Keratinocyte (primary cell): ENCODE results near the gene TTYH1. TPM values are rescaled to one million over a fixed set of nuclear protein-coding genes. Genes with fewer than 3 reads are reported as not detected.

ENCODE experiments used
- DNase-seq: peaks from one replicate; pipeline ENCODE4 v3.0.0-alpha.2; 2011; ENCODE audit warnings: low read depth, missing footprints, low spot score
- FAIRE-seq: peaks from 2 replicates; lab custom pipeline; 2011; peaks lifted over from hg19 to GRCh38; lab: Jason Lieb, UNC
- H2AFZ ChIP-seq: 2 replicates; pipeline ENCODE4 v1.6.0; 2012; ENCODE audit warnings: low read length, control low read depth, inconsistent platforms; ENCODE audit not compliant: control insufficient read depth
- H3K27ac ChIP-seq: 2 replicates; pipeline ENCODE4 v1.5.1; 2011; ENCODE audit warnings: low read length; ENCODE audit not compliant: control insufficient read depth, insufficient read depth
- H3K27me3 ChIP-seq: 3 replicates; pipeline ENCODE4 v1.6.0; 2011; ENCODE audit warnings: low read length; ENCODE audit not compliant: control insufficient read depth, insufficient read depth; ENCODE audit errors: extremely low read depth
- H3K36me3 ChIP-seq, 2 experiments: 2 replicates in 1 of 2; 3 replicates in 1 of 2; pipeline ENCODE4 v1.5.1; 2011; ENCODE audit warnings: low read length in 2 of 2, mild to moderate bottlenecking in 1 of 2; ENCODE audit not compliant: control insufficient read depth in 2 of 2, insufficient read depth in 2 of 2; ENCODE audit errors: extremely low read depth in 1 of 2
- H3K4me1 ChIP-seq: 3 replicates; pipeline ENCODE4 v1.5.1; 2011; ENCODE audit warnings: low read length; ENCODE audit not compliant: control insufficient read depth, insufficient read depth; ENCODE audit errors: extremely low read depth
- H3K4me2 ChIP-seq: 3 replicates; pipeline ENCODE4 v1.6.0; 2011; ENCODE audit warnings: low read depth, low read length; ENCODE audit not compliant: control insufficient read depth, insufficient read depth; ENCODE audit errors: extremely low read depth
- H3K4me3 ChIP-seq, 3 experiments: fragments of 200-600 bp in 1 of 3; sonication (generic) in 1 of 3; 2 replicates in 2 of 3; 3 replicates in 1 of 3; pipeline ENCODE4 v1.5.1; 2011 to 2016; ENCODE audit warnings: low read length in 3 of 3, mild to moderate bottlenecking in 3 of 3, control low read depth in 2 of 3, inconsistent platforms in 1 of 3, low read depth in 1 of 3, mixed read lengths in 1 of 3, mixed run types in 1 of 3, moderate library complexity in 1 of 3; ENCODE audit not compliant: control insufficient read depth in 2 of 3, insufficient read depth in 2 of 3; ENCODE audit errors: extremely low read depth in 1 of 3
- H3K79me2 ChIP-seq: 2 replicates; pipeline ENCODE4 v1.6.0; 2012; ENCODE audit warnings: low read length; ENCODE audit not compliant: control insufficient read depth, insufficient read depth
- H3K9ac ChIP-seq: 3 replicates; pipeline ENCODE4 v1.6.0; 2011; ENCODE audit warnings: low read length; ENCODE audit not compliant: control insufficient read depth, insufficient read depth; ENCODE audit errors: extremely low read depth
- H3K9me1 ChIP-seq: 3 replicates; pipeline ENCODE4 v1.6.0; 2011; ENCODE audit warnings: low read length; ENCODE audit not compliant: control insufficient read depth, insufficient read depth; ENCODE audit errors: extremely low read depth
- H3K9me3 ChIP-seq: 2 replicates; pipeline ENCODE4 v1.5.1; 2012; ENCODE audit warnings: low read depth, low read length; ENCODE audit not compliant: control insufficient read depth
- H4K20me1 ChIP-seq: 3 replicates; pipeline ENCODE4 v1.6.0; 2011; ENCODE audit warnings: low read length; ENCODE audit not compliant: control insufficient read depth, insufficient read depth; ENCODE audit errors: extremely low read depth
- EZH2 ChIP-seq: IDR thresholded peaks from one replicate; pipeline ENCODE4 v1.6.1; 2012; ENCODE audit warnings: inconsistent platforms, mild to moderate bottlenecking, low read length, moderate library complexity
- dilution Hi-C: fragments of 300-500 bp; cut with MboI; formaldehyde crosslinking; loops from one replicate; pipeline ENCODE4 v1.7.0; 2020; ENCODE audit warnings: low sequenced_read_pairs; ENCODE audit not compliant: extremely low pct_ligation_motif_present
- polyA plus RNA-seq, 5 experiments: library from polyadenylated mRNA; depleted of rRNA in 3 of 5; stranded (reverse) in 3 of 5; stranded (forward) in 1 of 5; unstranded in 1 of 5; fragments of >200 nt; gene quantifications; 1 replicate in 1 of 5; 2 replicates in 3 of 5; 3 replicates in 1 of 5; pipeline versions ENCODE4 v1.2.1 to v1.2.3, GENCODE V29; 2011 to 2012; ENCODE audit warnings: missing spikeins in 2 of 5, low read depth in 1 of 5, low replicate concordance in 1 of 5
- TF ChIP-seq, protein P1 (sequence below), 3 experiments: IDR thresholded peaks in 1 of 3; conservative IDR thresholded peaks in 1 of 3; optimal IDR thresholded peaks in 1 of 3; 2 replicates in 2 of 3; 3 replicates in 1 of 3; pipeline versions ENCODE3 to v1.5.1; 2011; ENCODE audit warnings: low read length in 3 of 3, mild to moderate bottlenecking in 3 of 3, moderate library complexity in 2 of 3, control low read depth in 1 of 3, inconsistent platforms in 1 of 3; ENCODE audit not compliant: insufficient read depth in 2 of 3; ENCODE audit errors: extremely low read depth in 1 of 3

Gene TTYH1
- polyA plus RNA-seq, 1 donor (not counting 4 experiments of a cell fraction or from before 2014, with no cell fraction given), result 0.13 TPM

DNA sequence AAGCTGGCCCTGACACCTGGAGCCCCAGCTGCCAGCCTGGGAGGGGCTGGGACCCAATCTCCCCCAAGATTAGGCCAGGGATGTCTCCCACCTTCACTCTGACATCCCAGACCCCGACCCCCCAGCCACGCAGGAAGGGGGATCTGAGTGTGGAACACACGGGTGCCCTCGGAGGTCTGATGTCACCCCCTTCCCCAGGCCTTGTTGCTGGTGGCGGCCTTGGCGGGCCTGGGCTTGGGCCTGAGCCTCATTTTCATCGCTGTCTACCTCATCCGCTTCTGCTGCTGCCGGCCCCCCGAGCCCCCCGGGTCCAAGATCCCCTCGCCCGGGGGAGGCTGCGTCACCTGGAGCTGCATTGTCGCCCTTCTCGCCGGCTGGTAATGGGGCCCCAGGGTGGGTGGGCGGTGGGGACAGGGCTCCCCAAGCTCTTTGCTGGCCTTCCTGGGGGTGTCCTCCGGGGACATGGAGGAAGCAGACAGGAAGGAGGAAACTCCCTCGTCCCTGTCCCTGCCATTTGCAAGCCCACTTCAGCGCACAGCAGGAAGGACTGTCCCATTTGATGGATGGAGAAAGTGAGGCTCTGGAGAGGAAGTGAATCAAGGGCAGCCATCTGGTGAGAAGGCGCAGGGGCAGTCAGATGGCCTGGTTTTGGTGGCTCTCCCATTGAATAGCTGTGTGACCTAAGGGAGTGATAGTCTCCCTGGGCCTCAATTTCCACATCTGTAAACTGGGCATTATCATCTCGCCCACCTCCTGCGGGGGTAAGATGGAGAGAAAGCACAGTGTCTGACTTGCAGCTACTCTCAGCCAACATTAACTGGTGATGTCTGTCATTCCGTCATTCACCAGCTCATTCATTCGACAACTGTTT, 3.9 kb downstream of the TTYH1 start:
- no peaks in the 10 kb centered on the region for H3K9me1 ChIP-seq
- H2AFZ ChIP-seq, result no peak overlapping the region
- H3K4me2 ChIP-seq, result no peak overlapping the region
- dilution Hi-C loops, result no loop called here
- peaks cover under 1% of the 10 kb centered on the region for H3K9me3 ChIP-seq
- FAIRE-seq (no peak), DNase-seq (no peak)
- peaks cover 56% of the 10 kb centered on the region for H3K27me3 ChIP-seq
- no peaks in the 10 kb centered on the region for H3K79me2 ChIP-seq
- no peak overlapping the region for H3K27ac ChIP-seq
- TF ChIP-seq, protein P1, sequence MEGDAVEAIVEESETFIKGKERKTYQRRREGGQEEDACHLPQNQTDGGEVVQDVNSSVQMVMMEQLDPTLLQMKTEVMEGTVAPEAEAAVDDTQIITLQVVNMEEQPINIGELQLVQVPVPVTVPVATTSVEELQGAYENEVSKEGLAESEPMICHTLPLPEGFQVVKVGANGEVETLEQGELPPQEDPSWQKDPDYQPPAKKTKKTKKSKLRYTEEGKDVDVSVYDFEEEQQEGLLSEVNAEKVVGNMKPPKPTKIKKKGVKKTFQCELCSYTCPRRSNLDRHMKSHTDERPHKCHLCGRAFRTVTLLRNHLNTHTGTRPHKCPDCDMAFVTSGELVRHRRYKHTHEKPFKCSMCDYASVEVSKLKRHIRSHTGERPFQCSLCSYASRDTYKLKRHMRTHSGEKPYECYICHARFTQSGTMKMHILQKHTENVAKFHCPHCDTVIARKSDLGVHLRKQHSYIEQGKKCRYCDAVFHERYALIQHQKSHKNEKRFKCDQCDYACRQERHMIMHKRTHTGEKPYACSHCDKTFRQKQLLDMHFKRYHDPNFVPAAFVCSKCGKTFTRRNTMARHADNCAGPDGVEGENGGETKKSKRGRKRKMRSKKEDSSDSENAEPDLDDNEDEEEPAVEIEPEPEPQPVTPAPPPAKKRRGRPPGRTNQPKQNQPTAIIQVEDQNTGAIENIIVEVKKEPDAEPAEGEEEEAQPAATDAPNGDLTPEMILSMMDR (optimal IDR thresholded peaks at IDR 0.05 in 1 of 3, IDR thresholded peaks at IDR 0.05 in 1 of 3, conservative IDR thresholded peaks at IDR 0.05 in 1 of 3; ENCODE audit: extremely low read depth in 1 of 3, insufficient read depth in 2 of 3, low read length in 3 of 3), result no peak
- TF ChIP-seq EZH2, result no peak
- no peak overlapping the region for H3K4me3 ChIP-seq
- H3K36me3 ChIP-seq, result no peaks in the 10 kb centered on the region
- H4K20me1 ChIP-seq, result no peaks in the 10 kb centered on the region
- no peaks in the 10 kb centered on the region for H3K4me1 ChIP-seq
- no peak overlapping the region for H3K9ac ChIP-seq

- dilution Hi-C loops, result no loop called here
- H3K4me3 ChIP-seq, result no peak overlapping the region
Measured at GRCh38 chr19:54420068-54420382, 4.8 kb downstream of the TTYH1 start.

More at GRCh38 chr19:54420068-54420382, 4.8 kb downstream of the TTYH1 start:
- FAIRE-seq (no peak), DNase-seq (no peak)
- Histone ChIP-seq H3K9me1 (no peaks in the 10 kb centered on the region), H3K27ac (no peak overlapping the region), H3K9ac (no peak overlapping the region), H3K79me2 (no peaks in the 10 kb centered on the region), H4K20me1 (no peaks in the 10 kb centered on the region), H3K9me3 (no peaks in the 10 kb centered on the region), H3K4me1 (no peaks in the 10 kb centered on the region), H3K36me3 (no peaks in the 10 kb centered on the region), H2AFZ (no peak overlapping the region), H3K27me3 (peaks cover 49% of the 10 kb centered on the region), H3K4me2 (no peak overlapping the region)
- TF ChIP-seq, protein P1 (optimal IDR thresholded peaks at IDR 0.05 in 1 of 3, IDR thresholded peaks at IDR 0.05 in 1 of 3, conservative IDR thresholded peaks at IDR 0.05 in 1 of 3; ENCODE audit: extremely low read depth in 1 of 3, insufficient read depth in 2 of 3, low read length in 3 of 3), result no peak
- TF ChIP-seq EZH2, result no peak
